Prostate gland (tissue), 2 donors: ENCODE measurements around the gene C16orf90.

Experiments used
- POLR2A ChIP-seq: fragments of 450-650 bp; IDR thresholded peaks from one replicate; pipeline ENCODE4 v1.6.1; 2016; ENCODE audit warnings: antibody characterized with exemption, mild to moderate bottlenecking
- POLR2AphosphoS5 ChIP-seq: sonication (generic); formaldehyde crosslinking; IDR thresholded peaks from one replicate; pipeline ENCODE4 v1.6.1; 2017; ENCODE audit warnings: antibody characterized with exemption
- TF ChIP-seq, protein P1 (sequence below), 4 experiments: fragments of 200-600 bp in 2 of 4; fragments of 450-650 bp in 2 of 4; sonication (generic) in 2 of 4; IDR thresholded peaks; 1 replicate in 3 of 4; 2 replicates in 1 of 4; pipeline ENCODE4 v1.5.1; 2016 to 2019; ENCODE audit warnings: antibody characterized with exemption in 4 of 4, mild to moderate bottlenecking in 2 of 4, moderate library complexity in 2 of 4

DNA sequence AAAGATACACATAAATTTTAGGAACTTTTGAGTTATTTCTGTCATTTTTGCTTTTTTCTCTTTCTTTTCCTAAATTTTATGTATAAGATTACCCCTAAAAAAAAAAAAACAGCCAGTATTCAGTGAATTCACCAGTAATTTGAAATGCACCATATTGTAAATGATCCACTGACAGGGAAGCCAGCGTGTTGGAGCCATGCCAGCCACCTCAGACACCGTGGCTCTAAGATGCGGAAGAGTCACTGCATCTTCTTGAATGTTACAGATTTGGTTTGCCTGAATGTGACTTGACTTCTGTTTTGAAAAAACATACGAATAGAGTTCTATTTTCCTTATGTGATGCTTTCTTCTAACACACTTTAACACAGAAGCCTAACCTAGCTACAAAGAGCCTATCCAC lies 42.9 kb upstream of the C16orf90 start:
- TF ChIP-seq, protein P1, sequence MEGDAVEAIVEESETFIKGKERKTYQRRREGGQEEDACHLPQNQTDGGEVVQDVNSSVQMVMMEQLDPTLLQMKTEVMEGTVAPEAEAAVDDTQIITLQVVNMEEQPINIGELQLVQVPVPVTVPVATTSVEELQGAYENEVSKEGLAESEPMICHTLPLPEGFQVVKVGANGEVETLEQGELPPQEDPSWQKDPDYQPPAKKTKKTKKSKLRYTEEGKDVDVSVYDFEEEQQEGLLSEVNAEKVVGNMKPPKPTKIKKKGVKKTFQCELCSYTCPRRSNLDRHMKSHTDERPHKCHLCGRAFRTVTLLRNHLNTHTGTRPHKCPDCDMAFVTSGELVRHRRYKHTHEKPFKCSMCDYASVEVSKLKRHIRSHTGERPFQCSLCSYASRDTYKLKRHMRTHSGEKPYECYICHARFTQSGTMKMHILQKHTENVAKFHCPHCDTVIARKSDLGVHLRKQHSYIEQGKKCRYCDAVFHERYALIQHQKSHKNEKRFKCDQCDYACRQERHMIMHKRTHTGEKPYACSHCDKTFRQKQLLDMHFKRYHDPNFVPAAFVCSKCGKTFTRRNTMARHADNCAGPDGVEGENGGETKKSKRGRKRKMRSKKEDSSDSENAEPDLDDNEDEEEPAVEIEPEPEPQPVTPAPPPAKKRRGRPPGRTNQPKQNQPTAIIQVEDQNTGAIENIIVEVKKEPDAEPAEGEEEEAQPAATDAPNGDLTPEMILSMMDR (IDR thresholded peaks at IDR 0.05) = no peak
- TF ChIP-seq POLR2AphosphoS5 (no peak), POLR2A (no peak)
